Pancreas (tissue), 10 donors: ENCODE results near the gene C6orf52. TPM values are rescaled to one million over a fixed set of nuclear protein-coding genes. Genes with fewer than 3 reads are reported as not detected.

ENCODE experiments used
- ATAC-seq, 4 donors: fragments of 200-7000 bp; cut with Tn5 transposase; one replicate each; pipeline versions ENCODE4 v1.8.0 to v1.9.1; 2020; ENCODE audit warnings: mild to moderate bottlenecking in 4 of 4, moderate library complexity in 4 of 4
- DNase-seq, 6 donors: peaks; one replicate each; pipeline ENCODE4 v3.0.0-alpha.2; 2020
- FAIRE-seq: peaks from 2 replicates; lab custom pipeline; 2012; peaks lifted over from hg19 to GRCh38; lab: Jason Lieb, UNC
- H3K27ac ChIP-seq, 4 donors: fragments of 200-600 bp; sonication (generic); 1 replicate in 3 of 4; 2 replicates in 1 of 4; pipeline versions ENCODE4 v1.5.0 to v1.8.0; 2020
- H3K27me3 ChIP-seq, 4 donors: fragments of 200-600 bp; one replicate each; pipeline ENCODE4 v1.8.0; 2021
- H3K36me3 ChIP-seq, 3 donors: fragments of 200-600 bp; sonication (generic) in 1 of 3; one replicate each; pipeline versions ENCODE4 v1.5.0 to v1.8.0; 2020 to 2021
- H3K4me1 ChIP-seq, 3 donors: fragments of 200-600 bp; one replicate each; pipeline ENCODE4 v1.8.0; 2021
- H3K4me3 ChIP-seq, 4 donors: fragments of 200-600 bp; sonication (generic) in 2 of 4; one replicate each; pipeline versions ENCODE4 v1.5.0 to v1.8.0; 2020 to 2021
- H3K9me3 ChIP-seq, 4 donors: fragments of 200-600 bp; one replicate each; pipeline ENCODE4 v1.8.0; 2021
- WGBS, 2 donors: extraction: QIAGEN DNeasy Blood & Tissue Kit; methylation state at CpG; one replicate each; pipeline ENCODE4 v1.1.7; 2013; 5-methylcytosine and 5-hydroxymethylcytosine counted together
- intact Hi-C, 3 donors: fragments of 100-400 bp; cut with DNase I; formaldehyde crosslinking; loops; one replicate each; pipeline versions ENCODE4 v1.11.1 to v1.14.2; 2022
- polyA plus RNA-seq, 2 donors: library from polyadenylated mRNA; stranded (reverse); fragments of 200-250 nt; gene quantifications; one replicate each; pipeline ENCODE4 v1.2.3, GENCODE V29; 2013
- total RNA-seq, 6 donors: library from RNA; stranded (reverse); fragmentation: NEBNext Ultra II Directional in 4 of 6; extraction: Animal tissue kit (Norgen Biotek cat#: 25700) in 4 of 6; gene quantifications; one replicate each; pipeline versions ENCODE4 v1.2.1 to v1.2.4, GENCODE V29; 2021 to 2023
- TF ChIP-seq, protein P1 (sequence below), 4 donors: fragments of 200-600 bp; sonication (generic) in 3 of 4; IDR thresholded peaks; one replicate each; pipeline versions ENCODE4 v1.5.0 to v1.8.0; 2021; ENCODE audit warnings: antibody characterized with exemption in 4 of 4
- donor health status: healthy with polysubstance abuse.
- donor health status: DM: no; HTN: no; CAD: no; lungs with moderate emphysema.
- donor health status: DM: no; HTN: no; CAD: no.
- donor health status: control.
- donor health status: control.
- donor health status: Bipolar disorder and iron deficiency.
- donor health status: DM: yes; HTN: yes; CAD: no.
- donor health status: DM: no; HTN: no; CAD: no.
- donor health status: DM: no; HTN: no; CAD: no.
- donor health status: DM: yes; HTN: yes; CAD: no.

C6orf52 gene
- total and polyA plus RNA-seq, 8 donors = 0.62 to 2.7 (median 0.95) TPM

DNA sequence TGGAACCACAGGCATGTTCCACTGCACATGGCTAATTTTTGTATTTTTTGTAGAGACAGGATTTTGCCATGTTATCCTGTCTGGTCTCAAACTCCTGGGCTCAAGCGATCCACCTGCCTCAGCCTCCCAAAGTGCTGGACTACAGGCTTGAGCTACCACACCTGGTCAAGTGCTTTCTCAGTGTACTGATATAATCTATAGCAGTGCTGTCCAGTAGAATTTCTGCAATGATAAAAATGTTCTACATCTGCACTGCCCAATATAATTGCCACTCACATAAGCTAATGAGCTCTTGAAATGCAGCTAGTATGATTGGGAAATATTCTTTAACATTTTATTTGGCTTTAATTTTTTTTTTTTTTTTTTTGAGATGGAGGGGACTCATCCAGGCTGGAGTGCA lies 64.2 kb downstream of the C6orf52 start:
- ATAC-seq (no peak), FAIRE-seq (no peak), DNase-seq (no peak)
- H3K36me3 ChIP-seq = no peaks in the 10 kb centered on the region
- intact Hi-C loops = no loop called here
- H3K4me3 ChIP-seq = no peak overlapping the region
- no peaks in the 10 kb centered on the region for H3K4me1 ChIP-seq
- TF ChIP-seq, protein P1, sequence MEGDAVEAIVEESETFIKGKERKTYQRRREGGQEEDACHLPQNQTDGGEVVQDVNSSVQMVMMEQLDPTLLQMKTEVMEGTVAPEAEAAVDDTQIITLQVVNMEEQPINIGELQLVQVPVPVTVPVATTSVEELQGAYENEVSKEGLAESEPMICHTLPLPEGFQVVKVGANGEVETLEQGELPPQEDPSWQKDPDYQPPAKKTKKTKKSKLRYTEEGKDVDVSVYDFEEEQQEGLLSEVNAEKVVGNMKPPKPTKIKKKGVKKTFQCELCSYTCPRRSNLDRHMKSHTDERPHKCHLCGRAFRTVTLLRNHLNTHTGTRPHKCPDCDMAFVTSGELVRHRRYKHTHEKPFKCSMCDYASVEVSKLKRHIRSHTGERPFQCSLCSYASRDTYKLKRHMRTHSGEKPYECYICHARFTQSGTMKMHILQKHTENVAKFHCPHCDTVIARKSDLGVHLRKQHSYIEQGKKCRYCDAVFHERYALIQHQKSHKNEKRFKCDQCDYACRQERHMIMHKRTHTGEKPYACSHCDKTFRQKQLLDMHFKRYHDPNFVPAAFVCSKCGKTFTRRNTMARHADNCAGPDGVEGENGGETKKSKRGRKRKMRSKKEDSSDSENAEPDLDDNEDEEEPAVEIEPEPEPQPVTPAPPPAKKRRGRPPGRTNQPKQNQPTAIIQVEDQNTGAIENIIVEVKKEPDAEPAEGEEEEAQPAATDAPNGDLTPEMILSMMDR (IDR thresholded peaks at IDR 0.05) = no peak
- no peaks in the 10 kb centered on the region for H3K27me3 ChIP-seq
- WGBS, 2 donors = 96 to 97% methylated on average over 1 of the region's 1 CpG
- no peaks in the 10 kb centered on the region for H3K9me3 ChIP-seq
- no peak overlapping the region for H3K27ac ChIP-seq

DNA sequence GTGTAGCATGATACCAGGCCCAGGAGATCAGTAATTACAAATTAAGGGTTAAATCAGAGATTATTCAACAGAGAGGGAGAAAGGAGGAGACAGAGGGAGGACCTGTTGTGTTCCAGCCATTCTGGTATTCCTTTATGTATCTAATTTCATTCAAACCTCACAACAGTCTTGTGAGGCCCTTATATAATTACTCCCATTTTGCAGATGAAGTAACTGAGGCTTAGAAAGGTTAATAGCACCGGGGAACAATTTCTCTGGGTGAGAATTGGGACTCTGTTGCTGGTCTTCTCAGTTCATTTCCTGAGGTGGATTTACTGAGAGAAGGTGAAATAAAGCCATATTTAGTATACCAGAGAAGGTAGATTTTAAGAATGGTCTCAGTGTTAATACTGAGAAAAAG lies 66.6 kb downstream of the C6orf52 start:
- ATAC-seq = no peak
- Histone ChIP-seq H3K4me3 (no peak overlapping the region), H3K36me3 (no peaks in the 10 kb centered on the region), H3K27ac (no peak overlapping the region), H3K4me1 (no peaks in the 10 kb centered on the region), H3K9me3 (no peaks in the 10 kb centered on the region), H3K27me3 (no peaks in the 10 kb centered on the region)
- TF ChIP-seq, protein P1 (IDR thresholded peaks at IDR 0.05) = no peak
- intact Hi-C loops = no loop called here
- no peak for DNase-seq
- 97% methylated on average over 1 of the region's 1 CpG for WGBS, 2 donors
- no peak for FAIRE-seq

DNA sequence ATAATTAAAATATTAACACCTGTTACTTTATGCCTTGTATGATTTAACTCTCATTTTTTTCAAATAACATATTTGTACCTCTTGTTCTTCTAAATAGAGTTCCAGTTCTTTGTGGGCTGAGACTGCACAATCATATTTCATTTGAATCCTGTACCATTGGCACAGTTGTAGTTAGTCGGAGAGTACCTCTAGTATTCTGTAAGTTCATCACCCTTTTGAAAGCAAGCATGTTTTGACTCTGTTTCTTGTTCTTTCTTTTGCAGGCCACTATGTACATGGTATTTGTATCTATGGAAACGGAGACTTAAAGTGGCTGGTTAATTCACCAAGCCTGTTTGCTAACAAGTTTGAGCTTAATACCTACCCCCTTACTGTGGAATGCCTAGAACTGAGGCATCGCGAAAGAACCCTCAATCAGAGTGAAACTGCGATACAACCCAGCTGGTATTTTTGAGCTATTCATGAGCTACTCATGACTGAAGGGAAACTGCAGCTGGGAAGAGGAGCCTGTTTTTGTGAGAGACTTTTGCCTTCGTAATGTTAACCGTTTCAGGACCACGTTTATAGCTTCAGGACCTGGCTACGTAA lies 68.2 kb downstream of the C6orf52 start:
- H3K4me3 ChIP-seq = no peak overlapping the region
- FAIRE-seq (no peak), ATAC-seq (no peak), DNase-seq (no peak)
- intact Hi-C loops = no loop called here
- H3K4me1 ChIP-seq = no peaks in the 10 kb centered on the region
- TF ChIP-seq, protein P1 (IDR thresholded peaks at IDR 0.05) = no peak
- H3K27me3 ChIP-seq = no peaks in the 10 kb centered on the region
- no peak overlapping the region for H3K27ac ChIP-seq
- WGBS, 2 donors = 89 to 92% methylated on average over 9 of the region's 9 CpGs
- no peaks in the 10 kb centered on the region for H3K9me3 ChIP-seq
- H3K36me3 ChIP-seq = no peaks in the 10 kb centered on the region

DNA sequence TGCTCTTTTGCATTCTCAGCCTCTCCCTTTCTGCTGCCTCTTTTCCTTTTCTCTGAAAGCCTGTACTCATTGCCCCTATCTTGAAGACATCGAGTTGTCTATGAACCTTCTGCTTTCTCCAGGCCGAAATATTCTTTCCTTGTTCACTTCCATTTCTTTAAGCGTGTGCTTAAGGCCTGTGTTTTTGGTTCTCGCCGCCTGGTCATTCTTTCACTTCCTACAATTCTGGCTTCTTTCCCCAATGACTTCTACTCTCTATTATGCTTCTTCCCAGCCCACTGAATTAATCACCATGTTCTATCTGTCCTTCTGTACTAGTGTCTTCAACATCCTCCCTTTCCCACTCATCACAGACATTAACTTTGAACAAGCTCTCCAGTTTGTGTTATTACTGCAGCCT lies 69.6 kb downstream of the C6orf52 start:
- ATAC-seq = no peak
- Histone ChIP-seq H3K36me3 (no peaks in the 10 kb centered on the region), H3K27me3 (no peaks in the 10 kb centered on the region), H3K27ac (no peak overlapping the region), H3K4me3 (no peak overlapping the region), H3K9me3 (no peaks in the 10 kb centered on the region), H3K4me1 (no peaks in the 10 kb centered on the region)
- TF ChIP-seq, protein P1 (IDR thresholded peaks at IDR 0.05) = no peak
- intact Hi-C loops = no loop called here
- FAIRE-seq = no peak
- no peak for DNase-seq
- 90 to 93% methylated on average over 5 of the region's 5 CpGs for WGBS, 2 donors

- intact Hi-C loops = no loop called here
- Histone ChIP-seq H3K4me3 (no peak overlapping the region), H3K27ac (no peak overlapping the region), H3K27me3 (no peaks in the 10 kb centered on the region), H3K4me1 (no peaks in the 10 kb centered on the region), H3K36me3 (no peaks in the 10 kb centered on the region), H3K9me3 (no peaks in the 10 kb centered on the region)
- FAIRE-seq = no peak
- TF ChIP-seq, protein P1 (IDR thresholded peaks at IDR 0.05) = no peak
- ATAC-seq = no peak
- no peak for DNase-seq
- WGBS, 2 donors = 94 to 97% methylated on average over 4 of the region's 4 CpGs
Observed at GRCh38 chr6:10621847-10622246, 72.6 kb downstream of the C6orf52 start.

Other genes starting within 250 kb of the C6orf52 start
- gene GCNT2, start 173.3 kb downstream of the C6orf52 start, total RNA-seq = 1 to 10 TPM; 1.5 to 8.3 (median 2.8) TPM
- 1 to 10 TPM in 1 of 2 donors, under 1 TPM in 1; 0.91 to 1.5 TPM for gene GCNT2, start 173.3 kb downstream of the C6orf52 start, polyA plus RNA-seq
- 1 to 10 TPM; 2.4 to 7.3 (median 5.2) TPM for gene PAK1IP1, start 356 bp upstream of the C6orf52 start, total RNA-seq
- gene PAK1IP1, start 356 bp upstream of the C6orf52 start, polyA plus RNA-seq = 1 to 10 TPM; 3.4 to 6.6 TPM
- 10 to 100 TPM; 25.4 to 54.9 (median 36.5) TPM for gene TMEM14C, start 28.5 kb upstream of the C6orf52 start, total RNA-seq
- gene TMEM14C, start 28.5 kb upstream of the C6orf52 start, polyA plus RNA-seq = 10 to 100 TPM; 54.5 to 79.0 TPM
- 10 to 100 TPM; 25.9 to 39.0 (median 33.5) TPM for gene TMEM14B, start 53.2 kb upstream of the C6orf52 start, total RNA-seq
- 10 to 100 TPM; 37.0 to 52.1 TPM for gene TMEM14B, start 53.2 kb upstream of the C6orf52 start, polyA plus RNA-seq
- gene MAK, start 143.9 kb upstream of the C6orf52 start, total RNA-seq = under 1 TPM; 0.05 to 0.25 (median 0.09) TPM
- gene MAK, start 143.9 kb upstream of the C6orf52 start, polyA plus RNA-seq = under 1 TPM; 0.08 to 0.33 TPM
- not detected for gene GCM2, start 187.4 kb upstream of the C6orf52 start, total RNA-seq
- not detected for gene GCM2, start 187.4 kb upstream of the C6orf52 start, polyA plus RNA-seq
- gene SYCP2L, start 192.4 kb upstream of the C6orf52 start, total RNA-seq = 1 to 10 TPM; 1.1 to 1.9 (median 1.4) TPM
- gene SYCP2L, start 192.4 kb upstream of the C6orf52 start, polyA plus RNA-seq = 1 to 10 TPM; 1.1 to 2.3 TPM